Measurements from ENCODE around the gene ZNF837.
"Not testable (repeated sequence)": the region's sequence is repeated elsewhere in the genome, so short reads cannot be mapped to it uniquely, and the experiment has no call there.

The ZNF837 gene

DNA sequence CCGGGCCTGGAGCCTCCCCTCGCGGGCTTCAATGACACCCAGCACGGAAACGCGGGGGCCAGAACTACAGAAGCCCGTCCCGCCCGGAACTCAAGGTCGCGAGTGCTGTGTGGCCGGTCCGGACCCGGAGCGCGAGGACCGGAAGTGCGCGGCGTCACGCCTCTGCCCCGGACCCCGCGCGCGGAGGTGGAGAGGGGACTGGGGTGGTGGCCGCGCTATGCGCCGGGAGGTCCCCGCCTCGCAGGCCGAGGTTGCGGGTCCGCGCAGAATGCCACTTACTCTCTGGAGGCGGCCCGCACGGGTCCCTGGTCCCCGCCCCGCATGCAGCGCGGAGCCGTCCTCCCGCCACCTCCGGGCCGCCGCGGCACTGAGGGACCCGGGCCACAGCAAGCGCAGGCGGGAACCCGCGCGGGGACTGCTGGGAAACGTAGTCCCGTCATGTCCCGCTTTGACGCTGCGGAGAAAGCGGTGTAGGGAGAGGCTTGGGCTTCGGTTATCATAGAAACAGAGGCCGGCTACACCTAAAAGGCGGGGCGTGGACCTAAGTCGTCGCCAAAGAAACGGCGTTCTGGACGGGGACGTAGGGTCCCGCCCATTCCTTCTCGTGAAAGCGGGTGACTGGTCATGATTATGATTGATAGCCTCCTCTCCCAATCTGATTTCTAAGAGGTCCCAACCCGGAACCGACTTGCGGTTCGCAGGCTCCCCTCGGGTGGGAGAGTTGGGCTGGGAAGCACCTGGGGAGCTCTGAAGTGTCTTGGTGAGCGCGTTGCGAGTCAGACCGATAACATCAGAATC lies at the start of gene ZNF837:
Gene ZNF837, minus strand, starts transcription at position 369 of the 798 bp plus-strand sequence. CDS start 11,698 bp downstream, outside the sequence.
- DNase-seq, result peak; percentile 98

DNA sequence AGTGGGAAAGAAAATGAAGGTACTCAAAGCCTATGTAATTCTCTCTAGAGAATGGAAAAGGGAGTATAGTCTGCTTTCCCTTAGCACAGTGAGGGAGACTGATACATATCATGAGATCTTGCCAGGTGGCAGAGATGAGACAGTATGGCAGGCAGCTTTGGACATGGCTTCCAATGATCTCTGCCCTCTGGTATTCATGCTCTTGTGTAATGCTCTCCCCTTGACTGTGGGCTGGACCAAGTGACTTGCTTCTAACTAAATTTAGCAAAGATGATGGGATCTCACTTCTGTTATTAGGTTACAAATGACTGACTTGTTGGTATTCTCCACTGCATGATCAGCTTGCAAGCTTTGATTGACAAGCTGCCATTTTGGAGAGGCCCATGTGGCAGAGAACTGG lies 48.9 kb upstream of the ZNF837 start:
- no peak for DNase-seq

DNA sequence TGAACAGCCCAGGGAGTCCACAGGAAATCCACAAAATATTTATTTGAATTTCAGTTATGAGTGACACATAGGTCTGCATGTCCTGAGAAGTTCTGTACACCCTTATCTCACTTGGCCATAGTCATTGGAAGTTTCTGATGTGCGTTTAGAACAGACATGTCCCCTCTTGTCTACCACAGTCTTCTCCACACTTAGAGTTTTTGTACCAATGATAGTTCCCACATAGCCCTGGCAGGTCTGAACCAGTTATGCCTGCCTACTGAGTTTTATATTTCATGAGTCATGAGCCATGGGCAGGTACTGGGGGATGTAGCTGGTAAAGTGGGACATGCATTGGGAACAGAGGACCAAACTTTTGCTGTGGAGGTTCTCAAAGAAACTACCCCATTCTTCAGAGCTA lies 47.8 kb upstream of the ZNF837 start:
- DNase-seq, result no peak

DNA sequence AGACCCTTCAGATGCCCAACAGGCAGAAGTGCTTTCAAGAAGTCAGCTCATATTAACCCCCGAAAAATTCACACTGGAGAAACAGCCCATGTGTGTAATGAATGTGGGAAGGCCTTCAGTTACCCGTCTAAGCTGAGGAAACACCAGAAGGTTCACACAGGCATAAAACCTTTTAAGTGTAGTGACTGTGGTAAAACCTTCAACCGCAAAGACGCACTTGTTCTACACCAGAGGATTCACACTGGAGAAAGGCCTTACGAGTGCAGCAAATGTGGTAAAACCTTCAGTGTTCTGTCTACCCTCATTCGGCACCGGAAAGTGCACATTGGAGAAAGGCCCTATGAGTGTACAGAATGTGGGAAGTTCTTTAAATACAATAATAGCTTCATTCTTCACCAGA lies 36.2 kb upstream of the ZNF837 start:
- DNase-seq, result no peak

DNA sequence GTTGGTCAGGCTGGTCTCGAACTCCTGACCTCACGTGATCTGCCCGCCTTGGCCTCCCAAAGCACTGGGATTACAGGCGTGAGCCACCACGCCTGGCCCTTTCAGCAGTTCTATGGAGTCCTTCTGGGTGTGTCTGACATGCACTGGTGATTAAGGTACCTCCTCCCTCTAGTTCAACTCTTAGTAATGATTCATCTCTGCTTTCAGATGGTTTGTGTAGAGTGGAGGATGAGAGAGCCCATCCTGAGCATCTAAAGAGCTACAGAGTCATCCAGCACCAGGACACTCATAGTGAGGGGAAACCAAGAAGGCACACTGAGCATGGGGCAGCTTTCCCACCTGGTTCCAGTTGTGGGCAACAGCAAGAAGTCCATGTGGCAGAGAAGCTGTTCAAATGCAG lies 35.8 kb upstream of the ZNF837 start:
- no peak for DNase-seq

DNA sequence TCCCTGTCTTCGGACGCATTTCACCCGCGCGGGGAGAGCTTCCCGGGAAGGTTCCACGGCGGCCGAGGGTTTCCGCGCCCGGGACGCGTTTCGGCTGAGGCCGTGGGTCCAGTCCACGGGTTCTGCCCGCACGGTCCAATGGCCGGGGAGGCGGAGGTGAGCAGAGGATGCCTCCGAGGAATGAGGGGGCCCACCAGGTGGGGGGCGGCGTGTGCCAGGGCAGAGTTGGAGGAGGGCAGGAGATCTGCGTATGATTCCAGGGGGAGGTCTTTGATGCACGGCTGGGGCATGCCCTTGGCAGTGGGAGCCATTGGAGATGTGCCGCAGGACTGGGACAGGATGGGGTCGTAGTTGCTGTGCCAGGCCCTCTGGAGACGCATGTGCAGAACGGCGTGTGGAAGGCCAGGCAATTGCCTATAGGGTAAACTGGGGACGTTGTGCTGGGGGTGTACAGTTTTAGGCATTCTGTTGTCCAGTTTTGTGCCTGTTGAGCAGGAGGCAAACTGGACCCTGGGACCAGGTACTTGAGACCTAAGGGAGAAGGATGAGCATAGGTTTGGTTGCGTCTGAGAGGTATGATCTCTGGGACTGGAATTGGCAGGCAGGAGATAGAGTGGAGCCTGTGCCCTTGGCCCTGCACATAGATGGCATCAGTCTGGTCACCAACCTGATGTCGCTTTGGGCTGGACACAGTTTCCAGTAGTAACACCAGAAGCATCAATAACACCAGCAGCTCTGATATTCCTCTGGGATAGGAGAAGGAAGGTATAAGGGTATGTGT lies 28.4 kb upstream of the ZNF837 start:
- DNase-seq, result no peak

DNA sequence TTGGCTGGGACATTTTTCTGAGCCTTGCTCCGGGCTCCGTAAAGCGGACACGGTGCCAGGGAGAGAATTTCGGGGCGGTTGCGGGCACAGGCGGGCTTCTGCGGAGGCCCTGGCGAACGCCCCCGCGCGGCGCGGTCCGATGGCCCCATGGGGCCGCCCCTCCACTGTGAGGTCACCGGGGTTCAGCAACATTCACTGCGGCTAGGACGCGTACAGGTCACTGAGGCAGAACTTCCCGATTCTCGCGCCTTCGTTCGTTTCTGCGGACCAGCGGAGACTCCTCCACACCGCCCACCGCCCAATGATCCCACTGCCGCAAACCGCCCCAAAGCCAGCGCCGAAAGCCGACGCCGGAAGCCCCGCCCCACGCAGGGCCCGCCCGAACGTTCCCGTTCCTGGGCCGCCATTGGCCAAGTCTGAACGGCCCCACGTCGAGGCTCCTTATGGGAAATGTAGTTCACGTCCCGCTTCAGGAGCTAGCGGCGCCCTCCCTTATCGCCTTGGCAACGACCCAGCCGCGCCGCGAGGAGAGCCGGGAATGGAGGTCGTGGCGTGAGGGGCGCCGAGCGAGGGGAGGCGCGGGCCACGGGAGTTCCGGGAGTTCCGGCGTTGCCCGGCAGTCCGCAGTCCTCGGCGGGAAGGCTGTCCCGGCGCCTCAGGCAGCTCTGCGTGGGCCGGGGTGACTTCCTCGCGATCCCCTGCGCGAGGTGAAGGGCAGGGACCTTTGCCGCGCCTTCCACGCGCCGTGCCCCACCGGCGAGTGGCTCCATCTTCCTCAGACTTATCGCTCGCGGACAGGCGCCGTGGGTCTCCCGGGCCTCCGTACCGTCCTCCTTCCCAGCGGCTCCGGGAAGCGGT lies 27.6 kb upstream of the ZNF837 start, which contains the start of gene ZNF584:
Gene ZNF584, plus strand, starts transcription at position 498 of the 858 bp plus-strand sequence. CDS start 499 bp downstream, outside the sequence.
- DNase-seq, result peak; percentile 90

DNA sequence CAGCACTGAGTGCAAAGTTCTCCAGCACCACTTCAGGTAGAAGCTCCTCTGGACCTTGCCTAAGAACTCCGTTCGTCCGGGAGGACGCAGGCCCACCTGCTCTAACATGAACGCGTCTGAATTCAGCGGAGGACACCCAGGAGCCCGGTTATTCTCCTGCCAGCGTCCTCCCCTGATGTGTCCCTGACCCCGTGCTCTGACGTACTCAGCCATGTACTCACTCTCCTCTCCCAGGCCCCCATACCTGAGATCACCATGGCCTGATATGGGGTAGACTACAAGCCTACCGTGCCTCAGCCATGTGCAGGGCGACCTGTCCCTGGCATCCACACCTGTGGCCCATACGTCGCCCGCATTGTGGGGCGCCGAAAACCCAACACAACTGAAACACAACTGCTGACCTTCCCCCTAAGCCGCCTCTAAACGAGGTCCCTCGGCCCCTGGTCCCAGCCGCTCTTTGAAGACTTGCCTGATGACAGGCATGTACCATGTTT lies 26.9 kb upstream of the ZNF837 start:
- DNase-seq, result no peak

DNA sequence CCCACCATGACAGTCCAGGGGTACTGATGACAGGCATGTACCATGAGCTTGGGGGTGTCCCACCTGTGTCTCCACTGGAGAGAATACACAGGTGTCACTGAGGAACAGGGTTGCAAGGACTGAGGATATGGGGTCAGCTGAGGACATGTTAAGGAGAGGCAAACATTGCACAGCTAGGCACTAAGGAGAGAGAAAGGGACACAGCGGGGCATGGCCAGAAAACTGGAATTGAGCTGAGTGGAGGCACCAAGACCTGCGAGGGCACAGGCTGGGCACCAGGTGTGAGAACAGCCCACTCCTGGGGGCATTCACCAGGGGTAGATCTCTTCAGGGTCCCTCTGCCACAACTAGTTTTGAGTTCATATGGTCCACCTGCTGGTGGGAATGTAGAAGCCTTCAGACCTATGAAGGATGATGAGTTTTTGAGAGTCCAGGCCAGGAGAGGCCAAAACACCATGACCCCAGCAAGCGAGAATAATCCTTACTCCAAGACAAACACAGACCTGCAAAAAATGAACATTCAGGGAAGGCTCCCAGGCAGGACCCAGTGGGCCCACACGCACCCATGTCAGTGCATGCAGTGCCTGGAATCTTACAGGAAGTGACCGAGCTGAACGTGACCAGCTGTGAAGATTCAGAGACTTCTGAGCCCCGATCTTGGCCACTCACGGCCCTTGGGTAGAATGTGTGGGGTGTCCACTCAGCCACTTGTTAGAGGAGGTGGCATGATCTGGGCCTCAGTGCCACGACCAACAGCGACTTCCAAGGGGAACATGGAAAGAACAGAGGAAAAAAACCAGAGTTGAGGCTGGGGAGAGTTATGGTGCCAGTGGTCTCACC lies 26.2 kb upstream of the ZNF837 start:
- no peak for DNase-seq

DNA sequence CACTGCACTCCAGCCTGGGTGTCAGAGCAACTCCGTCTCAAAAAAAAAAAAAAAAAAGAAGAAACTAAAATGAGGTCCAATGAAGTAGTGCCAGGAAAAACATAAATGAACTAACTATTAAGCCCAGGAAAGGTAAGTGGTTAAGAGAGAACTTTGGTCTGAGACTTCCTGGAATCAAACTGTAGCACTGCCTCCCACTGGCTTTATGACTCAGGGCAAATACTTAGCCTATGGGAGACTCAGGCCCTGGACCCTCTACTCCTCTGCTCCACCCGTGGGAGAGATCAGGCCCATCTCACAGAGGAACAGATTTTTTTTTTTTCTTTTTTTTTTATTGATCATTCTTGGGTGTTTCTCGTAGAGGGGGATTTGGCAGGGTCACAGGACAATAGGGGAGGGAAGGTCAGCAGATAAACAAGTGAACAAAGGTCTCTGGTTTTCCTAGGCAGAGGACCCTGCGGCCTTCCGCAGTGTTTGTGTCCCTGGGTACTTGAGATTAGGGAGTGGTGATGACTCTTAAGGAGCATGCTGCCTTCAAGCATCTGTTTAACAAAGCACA lies 23.2 kb upstream of the ZNF837 start:
- not testable (repeated sequence) for DNase-seq

DNA sequence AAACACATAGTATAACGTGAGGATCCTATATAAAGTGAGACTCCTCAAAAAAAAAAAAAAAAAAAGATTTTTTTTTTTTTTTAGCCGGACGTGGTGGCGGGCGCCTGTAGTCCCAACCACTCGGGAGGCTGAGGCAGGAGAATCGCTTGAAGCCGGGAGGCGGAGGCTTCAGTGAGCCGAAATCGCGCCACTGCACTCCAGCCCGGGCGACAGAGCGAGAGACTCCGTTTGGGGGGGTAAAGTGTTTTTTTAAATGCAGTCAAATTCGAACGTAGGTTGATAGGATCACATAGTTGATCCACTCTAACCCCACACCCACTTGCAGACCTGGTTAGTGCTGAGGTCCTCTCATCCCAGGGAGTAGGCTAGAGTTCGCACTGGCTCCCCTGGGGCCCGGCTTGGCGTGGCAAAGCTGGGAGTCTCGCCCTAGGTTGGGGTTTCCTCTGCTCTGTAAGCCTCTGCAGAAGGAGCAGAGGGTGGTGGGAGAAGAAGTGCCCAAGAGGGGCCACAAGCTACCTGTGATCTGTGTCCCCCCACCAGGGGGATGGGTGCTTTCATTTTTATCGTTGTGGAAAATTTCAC lies 21.1 kb upstream of the ZNF837 start:
- no peak for DNase-seq

DNA sequence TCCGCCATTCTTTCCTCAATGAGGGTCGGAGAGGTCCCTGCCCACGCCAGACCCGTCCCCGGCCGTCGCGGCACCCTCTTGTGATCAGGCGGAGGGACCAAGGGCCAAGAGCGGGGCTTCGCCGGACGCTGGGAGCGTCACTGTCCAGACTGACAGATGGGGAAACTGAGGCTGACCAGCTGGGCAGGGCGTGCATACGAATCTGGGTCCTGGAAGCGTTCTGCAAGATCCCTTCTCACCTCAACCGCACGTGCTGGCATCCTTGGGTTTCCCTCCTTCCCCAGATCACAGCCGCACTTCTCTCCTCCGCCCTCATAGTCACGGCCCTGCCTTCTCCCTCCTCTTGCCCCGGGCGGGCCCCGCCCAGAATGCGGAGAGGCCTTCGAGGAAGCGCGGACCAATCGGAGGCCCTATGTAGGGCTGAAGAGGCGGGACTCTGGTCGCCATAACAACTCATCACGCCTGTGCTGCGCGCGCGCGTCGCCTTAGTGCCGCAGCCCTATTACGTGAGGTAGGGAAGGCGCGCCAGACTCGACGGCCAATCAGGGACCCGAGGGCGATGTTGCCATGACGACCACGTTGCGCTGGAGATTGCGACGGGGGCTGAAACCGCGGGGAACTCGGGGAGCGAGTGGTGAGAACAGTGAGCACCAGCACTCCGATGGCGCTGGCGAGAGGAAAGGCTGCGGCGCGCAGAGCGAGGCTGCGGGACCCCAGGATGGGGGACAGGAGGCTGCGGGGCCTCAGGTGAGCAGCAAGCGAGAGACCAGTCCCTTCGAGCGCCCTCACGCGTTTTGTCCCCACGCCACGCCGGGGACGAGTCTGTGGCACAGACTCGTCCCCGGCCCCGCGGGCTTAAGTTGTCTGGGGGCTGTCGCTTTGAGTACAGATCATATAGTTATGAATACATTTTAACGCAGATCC lies 20.3 kb upstream of the ZNF837 start:
- peak; percentile 97 for DNase-seq

DNA sequence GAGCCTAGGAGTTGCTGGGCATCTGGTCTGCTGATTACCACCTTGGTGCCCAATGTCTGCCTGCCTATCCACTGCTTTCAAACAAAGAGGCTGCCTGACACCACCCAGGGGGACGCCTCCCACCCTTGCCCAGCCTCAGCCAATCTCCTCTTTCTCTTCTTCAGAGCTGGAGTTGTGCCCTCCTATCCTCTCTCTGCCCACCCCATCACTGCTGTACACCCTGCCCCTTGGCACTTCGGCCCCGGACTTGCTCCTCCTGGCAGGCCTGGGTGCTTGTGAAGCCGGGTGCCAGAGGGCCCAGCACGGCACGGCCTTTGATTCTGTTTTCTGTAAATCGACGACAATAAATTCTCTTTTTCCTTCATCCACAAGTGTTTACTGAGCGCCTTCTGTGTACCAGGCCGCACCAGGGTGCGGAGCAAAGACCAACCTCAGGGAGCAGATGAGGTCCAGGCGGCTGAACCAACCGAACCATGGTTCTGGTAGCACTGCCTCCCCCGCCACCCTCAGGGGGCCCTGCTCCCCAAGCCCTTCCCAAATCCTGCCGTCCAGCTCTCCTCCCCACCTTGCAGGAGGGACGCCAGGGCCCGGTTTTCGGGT lies 19.6 kb upstream of the ZNF837 start:
- DNase-seq, result no peak

DNA sequence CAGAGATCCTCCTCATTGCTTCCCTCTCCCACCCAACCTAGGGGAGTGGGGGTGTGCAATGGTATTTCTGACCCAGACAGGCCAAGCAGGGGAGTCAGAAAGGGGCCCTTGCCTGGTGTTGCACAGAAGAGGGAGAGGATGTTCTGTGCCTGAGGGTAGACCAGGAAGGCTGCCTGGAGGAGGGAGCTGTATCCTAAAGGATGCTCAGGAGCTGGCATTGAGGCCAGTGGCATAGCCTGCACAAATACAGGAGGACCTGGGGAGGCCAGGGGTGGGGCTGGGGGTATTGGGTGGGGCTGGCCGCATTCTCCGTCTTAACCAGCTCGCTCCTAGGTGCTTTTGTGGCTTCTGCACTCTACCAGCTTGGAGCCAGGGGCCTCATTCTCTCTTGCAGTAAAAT lies 19.1 kb upstream of the ZNF837 start:
- no peak for DNase-seq

DNA sequence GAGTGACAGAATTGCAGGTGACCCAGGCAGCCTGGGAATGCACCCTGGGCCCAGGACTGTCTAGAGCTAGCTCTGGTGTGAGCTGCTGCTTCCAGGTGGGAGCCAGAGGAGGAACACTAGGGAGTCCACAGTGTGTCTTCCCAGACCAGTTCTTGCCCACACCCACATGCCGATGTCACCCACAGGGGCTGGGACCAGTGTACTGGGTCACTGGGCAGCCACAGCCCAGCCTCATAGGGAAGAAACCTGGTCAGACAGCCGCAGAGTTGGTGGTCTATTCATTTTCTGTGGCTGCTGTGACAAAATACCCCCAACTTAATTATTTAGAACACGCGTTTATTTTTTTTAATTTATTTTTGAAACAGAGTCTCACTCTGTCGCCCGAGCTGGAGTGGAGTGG lies 17.7 kb upstream of the ZNF837 start:
- DNase-seq, result no peak

DNA sequence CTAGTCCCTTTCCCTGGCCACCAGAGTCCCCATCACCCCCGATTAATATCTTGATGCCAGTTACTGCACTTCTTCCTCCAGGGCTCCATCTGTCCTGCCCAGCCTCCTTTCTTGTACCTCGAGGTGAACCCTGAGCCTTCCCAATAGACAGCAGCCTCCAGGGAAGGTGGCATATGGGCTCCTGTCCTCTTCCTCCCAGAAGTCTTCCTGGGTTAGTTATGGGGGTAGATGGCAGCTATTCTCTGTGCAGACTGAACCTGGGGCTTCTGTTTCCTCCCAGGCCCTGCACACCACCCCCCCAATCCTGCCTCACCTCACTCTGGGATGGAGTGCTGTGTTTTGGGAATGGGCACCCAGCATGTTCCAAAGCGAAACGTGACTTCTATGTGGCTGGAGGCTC lies 17.3 kb upstream of the ZNF837 start:
- no peak for DNase-seq

DNA sequence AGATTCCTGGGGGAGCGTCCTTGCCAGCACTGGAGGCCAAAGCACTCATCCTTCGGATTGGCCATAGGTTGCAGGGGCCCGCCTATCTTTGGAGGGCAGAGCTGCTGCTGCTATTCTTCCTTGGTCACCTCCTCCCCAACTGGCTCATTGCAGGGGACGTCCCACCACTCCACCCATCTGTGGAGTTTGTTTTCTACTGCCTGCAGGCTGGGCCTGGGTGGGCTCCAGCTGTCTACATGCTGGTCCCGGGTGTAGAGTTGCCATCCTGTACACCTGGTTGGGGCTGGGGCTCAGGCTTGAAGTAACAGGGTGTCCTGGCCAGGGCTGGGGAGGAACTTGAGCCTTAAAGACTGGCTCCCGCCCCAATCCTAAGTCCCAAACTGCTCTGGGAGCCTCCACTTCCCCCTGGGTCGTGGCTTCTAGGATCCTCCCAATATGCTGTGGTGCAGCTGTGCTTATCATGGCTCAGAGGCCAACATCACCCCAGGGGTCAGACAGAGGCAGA lies 16.8 kb upstream of the ZNF837 start:
- no peak for DNase-seq

DNA sequence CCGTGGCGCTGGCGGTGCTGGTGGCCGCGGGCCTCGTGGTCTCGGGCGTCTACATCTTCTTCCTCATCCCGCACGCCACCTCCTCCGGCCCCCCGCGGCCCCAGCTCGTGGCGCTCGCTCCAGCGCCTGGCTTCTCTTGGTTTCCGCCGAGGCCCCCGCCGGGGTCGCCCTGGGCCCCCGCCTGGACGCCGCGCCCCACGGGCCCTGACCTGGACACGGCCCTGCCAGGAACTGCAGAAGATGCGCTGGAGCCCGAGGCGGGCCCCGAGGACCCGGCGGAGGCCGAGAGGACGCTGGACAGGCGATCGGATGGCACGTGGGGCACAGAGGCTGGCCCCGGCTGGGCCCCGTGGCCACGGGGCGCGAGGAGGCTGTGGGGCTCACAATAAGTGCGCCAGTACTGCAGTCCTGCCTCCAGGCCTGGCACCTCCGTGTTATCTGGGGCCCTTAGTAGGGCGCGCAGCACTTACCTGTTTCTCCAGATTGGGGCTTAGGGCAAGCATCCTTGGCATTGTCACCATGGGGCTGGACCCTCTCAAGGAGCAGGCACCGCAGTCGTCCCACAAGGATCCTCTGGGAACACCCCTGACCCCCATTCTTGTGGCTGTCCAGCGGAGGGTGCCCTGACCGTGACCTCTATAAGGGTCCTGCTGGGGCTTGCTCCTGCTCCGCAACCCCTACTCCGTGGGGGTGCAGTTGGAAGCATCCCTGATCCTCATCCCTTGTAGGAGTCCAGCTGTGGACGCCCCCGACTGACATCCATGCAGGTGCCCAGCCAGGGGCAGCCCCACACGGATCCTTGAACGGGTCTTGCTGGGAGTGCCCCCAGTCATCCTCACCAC lies 16.1 kb upstream of the ZNF837 start:
- no peak for DNase-seq
